ENCODE data around the gene LRFN4.

Gene LRFN4

DNA sequence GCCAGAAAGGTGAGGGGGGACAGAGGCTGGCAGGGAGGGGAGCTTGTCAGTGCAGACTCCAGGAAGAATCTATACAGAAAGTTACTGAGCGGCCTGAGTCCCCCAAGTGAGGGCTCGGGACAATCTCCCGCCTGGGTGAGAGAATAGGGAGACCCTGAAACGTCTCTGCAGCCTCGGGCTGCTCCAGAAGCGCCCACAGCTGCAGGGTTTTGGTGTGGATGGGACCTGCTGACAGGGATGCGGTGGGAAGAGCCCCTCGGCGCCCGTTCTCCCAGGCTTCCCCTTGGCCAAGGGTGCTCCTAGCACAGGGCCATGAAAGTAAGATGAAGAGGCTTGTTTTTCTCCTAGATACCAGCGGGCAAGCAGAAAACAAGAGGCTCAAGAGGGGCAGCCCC, 14.4 kb upstream of the LRFN4 start:
- H3K9me3 Mint-ChIP-seq = no peaks in the 10 kb centered on the region
- peak overlapping the region; percentile 98 for H3K4me3 Mint-ChIP-seq
- H3K36me3 Mint-ChIP-seq = peaks cover 2% of the 10 kb centered on the region
- H3K4me1 Mint-ChIP-seq = peaks cover 56% of the 10 kb centered on the region
- no peaks in the 10 kb centered on the region for H3K27me3 Mint-ChIP-seq
- H3K27ac Mint-ChIP-seq = peak overlapping the region; percentile 92

DNA sequence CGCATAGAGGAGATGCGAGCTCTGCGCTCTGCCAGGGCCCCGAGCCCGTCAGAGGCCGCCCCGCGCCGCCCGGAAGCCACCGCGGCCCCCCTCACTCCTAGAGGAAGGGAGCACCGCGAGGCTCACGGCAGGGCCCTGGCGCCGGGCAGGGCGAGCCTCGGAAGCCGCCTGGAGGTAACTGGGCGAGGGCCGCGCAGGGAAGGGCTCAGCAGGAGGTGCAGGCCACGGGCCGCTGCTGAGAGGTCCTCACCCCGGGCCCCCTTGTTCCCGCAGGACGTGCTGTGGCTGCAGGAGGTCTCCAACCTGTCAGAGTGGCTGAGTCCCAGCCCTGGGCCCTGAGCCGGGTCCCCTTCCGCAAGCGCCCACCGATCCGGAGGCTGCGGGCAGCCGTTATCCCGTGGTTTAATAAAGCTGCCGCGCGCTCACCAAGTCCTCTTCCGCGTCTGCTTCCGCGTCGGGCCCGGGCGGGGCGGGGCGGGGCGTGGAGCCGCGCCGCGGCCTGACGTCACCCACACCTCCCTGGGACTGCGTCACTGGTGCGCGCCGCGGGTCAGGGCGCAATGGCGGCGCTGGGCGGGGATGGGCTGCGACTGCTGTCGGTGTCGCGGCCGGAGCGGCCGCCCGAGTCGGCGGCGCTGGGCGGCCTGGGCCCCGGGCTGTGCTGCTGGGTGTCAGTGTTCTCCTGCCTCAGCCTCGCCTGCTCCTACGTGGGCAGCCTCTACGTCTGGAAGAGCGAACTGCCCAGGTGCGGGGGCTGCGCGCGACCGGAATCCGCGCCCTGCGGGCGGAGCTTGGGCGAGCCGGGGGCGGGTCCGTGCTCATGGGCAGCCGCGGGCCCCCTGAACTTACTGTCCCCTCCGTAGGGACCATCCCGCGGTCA, 13.7 kb upstream of the LRFN4 start, which contains the start of gene RCE1:
TSS of gene RCE1 (plus strand) at position 546 of the 880 bp plus-strand sequence. CDS start at position 561, 15 bp downstream.
- Mint-ChIP-seq H3K4me1 (peaks cover 52% of the 10 kb centered on the region), H3K27ac (peak within 1 kb of the TSS; percentile 97), H3K27me3 (no peaks in the 10 kb centered on the region), H3K9me3 (no peaks in the 10 kb centered on the region), H3K4me3 (peak within 1 kb of the TSS; percentile 98), H3K36me3 (peaks cover 2% of the 10 kb centered on the region)

DNA sequence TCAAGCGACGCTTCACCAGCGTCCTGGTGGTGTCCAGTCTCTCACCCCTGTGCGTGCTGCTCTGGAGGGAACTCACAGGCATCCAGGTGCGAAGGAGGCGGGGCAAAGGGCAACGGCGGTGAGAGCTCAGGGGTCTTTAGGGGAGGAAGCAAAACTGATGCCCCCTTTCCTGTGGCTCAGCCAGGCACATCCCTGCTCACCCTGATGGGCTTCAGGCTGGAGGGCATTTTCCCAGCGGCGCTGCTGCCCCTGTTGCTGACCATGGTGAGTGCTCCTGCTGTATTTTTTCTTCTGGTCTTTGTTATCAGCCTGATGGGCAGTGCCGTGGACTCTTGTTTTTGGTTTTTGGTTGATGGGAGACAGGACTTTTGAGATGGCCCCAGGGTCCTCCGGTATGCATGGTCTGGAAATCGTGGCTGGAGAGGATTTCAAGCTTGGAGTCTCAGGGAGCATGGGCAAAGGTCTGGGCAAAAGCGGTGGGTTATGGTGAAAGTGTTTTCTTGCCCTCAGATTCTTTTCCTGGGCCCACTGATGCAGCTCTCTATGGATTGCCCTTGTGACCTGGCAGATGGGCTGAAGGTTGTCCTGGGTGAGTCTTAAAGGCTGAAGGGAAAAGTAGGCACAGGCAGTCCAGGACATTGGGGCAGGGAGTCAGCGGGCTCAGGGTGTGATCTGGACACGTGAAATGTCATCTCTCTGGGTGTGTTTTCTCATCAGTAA, 12.9 kb upstream of the LRFN4 start:
- Mint-ChIP-seq H3K36me3 (peaks cover 2% of the 10 kb centered on the region), H3K4me3 (peak overlapping the region; percentile 98), H3K27me3 (no peaks in the 10 kb centered on the region), H3K27ac (peak overlapping the region; percentile 97), H3K4me1 (peaks cover 50% of the 10 kb centered on the region), H3K9me3 (no peaks in the 10 kb centered on the region)

DNA sequence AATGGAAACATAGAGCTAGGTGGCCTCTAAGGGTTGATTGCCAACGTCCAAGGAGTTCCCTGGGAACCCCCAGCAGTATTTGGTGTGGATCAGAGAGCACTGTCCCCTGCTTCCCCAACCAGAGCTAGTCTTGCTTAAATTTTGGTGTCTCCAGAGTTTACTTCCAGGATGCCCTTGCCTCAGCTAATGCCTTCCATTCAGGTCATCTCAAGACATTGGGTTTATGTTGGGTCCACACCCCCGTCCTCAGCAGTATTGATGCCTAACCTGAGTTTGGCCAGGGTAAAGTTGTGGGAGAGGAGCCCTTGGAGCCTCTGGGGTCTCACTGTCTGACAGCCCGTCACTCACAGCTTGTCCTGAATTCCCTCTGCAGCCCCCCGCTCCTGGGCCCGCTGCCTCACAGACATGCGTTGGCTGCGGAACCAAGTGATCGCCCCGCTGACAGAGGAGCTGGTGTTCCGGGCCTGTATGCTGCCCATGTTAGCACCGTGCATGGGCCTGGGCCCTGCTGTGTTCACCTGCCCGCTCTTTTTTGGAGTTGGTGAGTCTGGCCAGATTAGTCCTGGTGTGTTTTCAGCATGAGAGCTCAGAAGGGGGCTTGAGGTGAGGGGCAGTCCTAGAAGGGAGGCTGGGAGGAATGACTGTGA, 12.2 kb upstream of the LRFN4 start:
- Mint-ChIP-seq H3K4me1 (peaks cover 44% of the 10 kb centered on the region), H3K36me3 (peaks cover 2% of the 10 kb centered on the region), H3K4me3 (peak overlapping the region; percentile 98), H3K27me3 (no peaks in the 10 kb centered on the region), H3K9me3 (no peaks in the 10 kb centered on the region), H3K27ac (no peak overlapping the region)

DNA sequence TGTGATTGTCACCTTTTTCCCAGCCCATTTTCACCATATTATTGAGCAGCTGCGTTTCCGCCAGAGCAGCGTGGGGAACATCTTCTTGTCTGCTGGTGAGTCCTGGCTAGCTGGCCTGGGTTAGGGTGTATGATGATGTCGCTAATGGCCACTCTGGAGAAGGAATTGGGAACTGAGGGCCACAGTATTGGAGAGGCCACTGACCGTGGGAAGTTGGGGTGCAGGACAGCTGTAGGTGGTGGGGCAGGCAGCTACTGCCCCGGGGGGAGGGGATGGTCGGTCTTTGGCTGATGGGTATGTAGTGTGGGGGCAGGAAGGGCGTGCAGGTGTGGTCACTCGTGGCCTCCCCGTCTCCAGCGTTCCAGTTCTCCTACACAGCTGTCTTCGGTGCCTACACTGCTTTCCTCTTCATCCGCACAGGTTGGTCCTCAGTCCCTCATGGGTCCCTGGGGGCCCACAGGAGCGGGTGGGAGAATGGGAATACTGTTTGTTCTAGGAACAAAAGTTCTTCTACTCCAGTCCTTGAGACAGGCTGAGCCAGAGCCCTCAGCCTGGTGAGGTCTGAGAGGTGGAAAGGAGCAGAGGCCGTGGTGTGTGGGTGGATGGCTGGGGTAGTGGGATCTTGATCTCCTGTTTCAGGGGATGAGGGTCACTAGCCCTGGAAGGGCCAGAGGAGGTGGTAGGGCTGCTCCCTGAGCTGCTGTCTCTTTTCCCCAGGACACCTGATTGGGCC, 11.6 kb upstream of the LRFN4 start:
- Mint-ChIP-seq H3K9me3 (no peaks in the 10 kb centered on the region), H3K27ac (peak overlapping the region; percentile 46), H3K4me1 (peaks cover 38% of the 10 kb centered on the region)

DNA sequence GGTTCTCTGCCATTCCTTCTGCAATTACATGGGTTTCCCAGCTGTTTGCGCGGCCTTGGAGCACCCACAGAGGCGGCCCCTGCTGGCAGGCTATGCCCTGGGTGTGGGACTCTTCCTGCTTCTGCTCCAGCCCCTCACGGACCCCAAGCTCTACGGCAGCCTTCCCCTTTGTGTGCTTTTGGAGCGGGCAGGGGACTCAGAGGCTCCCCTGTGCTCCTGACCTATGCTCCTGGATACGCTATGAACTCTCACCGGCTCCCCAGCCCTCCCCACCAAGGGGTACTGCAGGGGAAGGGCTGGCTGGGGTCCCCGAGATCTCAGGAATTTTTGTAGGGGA, 11.0 kb upstream of the LRFN4 start:
- Mint-ChIP-seq H3K9me3 (no peaks in the 10 kb centered on the region), H3K4me3 (no peak overlapping the region), H3K27ac (no peak overlapping the region), H3K4me1 (peaks cover 32% of the 10 kb centered on the region), H3K27me3 (no peaks in the 10 kb centered on the region), H3K36me3 (peaks cover 2% of the 10 kb centered on the region)

More for the DNA sequence above, 11.6 kb upstream of the LRFN4 start:
- Mint-ChIP-seq H3K4me3 (peak overlapping the region; percentile 98), H3K27me3 (no peaks in the 10 kb centered on the region), H3K36me3 (peaks cover 2% of the 10 kb centered on the region)

DNA sequence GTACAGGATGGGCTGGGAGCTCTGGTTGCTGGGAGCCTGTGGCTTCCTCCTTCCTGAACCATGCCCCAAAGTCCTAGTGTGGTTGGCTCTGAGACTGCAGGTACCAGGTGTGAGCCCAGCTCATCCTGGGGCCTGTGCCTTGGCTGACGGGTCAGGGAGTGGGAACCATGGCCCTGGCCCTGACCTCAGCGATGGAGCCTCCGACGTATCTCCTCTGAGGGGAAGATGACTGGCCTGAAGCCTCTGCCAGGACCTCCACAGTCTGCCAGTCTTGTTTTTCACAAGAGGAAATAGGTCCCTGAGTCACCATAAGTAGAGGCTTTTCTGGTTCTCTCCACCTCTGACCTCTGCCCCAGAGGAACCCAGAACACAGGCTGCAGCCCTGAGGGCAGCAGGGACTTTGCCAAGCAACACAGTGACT, 10.2 kb upstream of the LRFN4 start:
- Mint-ChIP-seq H3K4me3 (no peak overlapping the region), H3K36me3 (peaks cover 2% of the 10 kb centered on the region), H3K27ac (no peak overlapping the region), H3K9me3 (no peaks in the 10 kb centered on the region), H3K27me3 (no peaks in the 10 kb centered on the region), H3K4me1 (peaks cover 24% of the 10 kb centered on the region)

DNA sequence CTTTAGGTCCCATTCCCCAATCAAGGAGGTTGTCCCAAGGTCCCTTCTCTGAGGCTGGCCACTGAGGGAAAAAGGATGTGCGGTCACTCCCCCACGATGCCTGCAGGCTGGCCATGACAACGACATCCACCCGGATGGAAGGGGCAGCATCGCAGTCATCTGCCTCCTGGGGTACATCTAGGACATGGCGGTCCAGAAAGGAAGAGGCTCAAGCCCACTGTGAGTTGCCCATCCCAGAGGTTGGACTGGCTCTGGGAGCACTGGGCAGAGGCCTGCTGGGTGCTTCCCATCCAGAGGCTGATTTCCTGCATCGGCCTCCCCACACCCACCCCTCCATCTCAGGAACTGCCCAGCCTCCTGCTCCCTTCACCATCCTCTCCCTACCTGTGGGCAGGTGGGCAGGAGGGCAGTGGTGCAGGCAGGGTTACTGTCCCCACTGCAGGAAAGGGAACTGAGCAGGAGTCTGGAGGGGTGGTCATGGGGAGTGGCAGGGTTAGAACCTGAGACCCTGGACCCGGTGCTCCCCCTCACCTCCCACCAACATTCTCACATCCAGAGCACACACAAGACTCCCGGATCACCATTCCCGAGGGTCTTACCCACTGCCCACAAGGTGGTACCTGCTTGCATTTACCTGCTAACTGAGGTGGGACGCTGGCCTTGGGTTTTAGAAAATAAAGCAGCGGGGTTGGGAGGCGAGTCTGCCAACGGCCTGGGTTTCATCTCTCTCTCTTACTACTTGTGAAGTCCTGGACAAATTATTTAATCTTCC, 9.2 kb upstream of the LRFN4 start:
- peaks cover 21% of the 10 kb centered on the region for H3K4me1 Mint-ChIP-seq
- H3K9me3 Mint-ChIP-seq = no peaks in the 10 kb centered on the region
- H3K36me3 Mint-ChIP-seq = no peaks in the 10 kb centered on the region
- no peak overlapping the region for H3K4me3 Mint-ChIP-seq
- H3K27ac Mint-ChIP-seq = no peak overlapping the region
- H3K27me3 Mint-ChIP-seq = no peaks in the 10 kb centered on the region

DNA sequence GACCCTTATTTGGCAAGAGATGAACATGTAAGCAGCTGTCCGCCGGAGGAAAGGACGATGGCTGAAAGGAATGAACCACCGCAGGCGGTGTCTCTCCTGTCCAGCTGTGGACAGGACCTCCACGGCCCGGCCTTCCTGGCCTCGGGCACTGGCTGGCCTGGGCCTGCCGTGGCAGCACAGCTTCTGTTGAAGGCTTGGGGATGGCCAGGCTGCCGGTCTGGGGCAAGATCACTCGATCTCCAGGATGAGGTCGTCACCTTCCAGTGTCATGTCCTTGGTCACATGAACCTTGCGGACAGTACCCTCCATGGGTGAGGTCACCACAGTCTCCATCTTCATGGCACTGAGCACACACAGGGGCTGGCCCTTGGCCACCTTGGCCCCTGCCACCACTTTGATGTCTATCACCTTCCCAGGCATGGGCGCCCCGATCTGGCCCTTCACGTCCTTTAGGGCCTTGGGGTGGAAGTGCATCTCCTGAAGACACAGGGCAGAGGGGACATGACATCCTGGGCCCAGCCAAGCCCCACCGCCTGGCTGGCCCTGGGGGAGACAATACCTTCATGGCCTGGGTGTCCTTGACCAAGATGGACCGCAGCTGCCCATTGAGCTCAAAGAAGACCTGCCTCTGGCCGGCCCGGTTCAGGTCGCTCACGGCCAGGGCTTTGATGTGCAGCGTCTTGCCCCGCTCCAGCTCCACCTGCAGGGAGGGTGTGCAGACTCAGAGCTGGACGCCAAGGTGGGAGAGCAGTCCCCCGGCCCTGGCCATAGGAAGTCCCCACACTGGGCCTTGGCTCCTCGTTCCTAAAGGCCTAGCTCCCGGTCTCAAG, 8.0 kb upstream of the LRFN4 start:
- Mint-ChIP-seq H3K27me3 (no peaks in the 10 kb centered on the region), H3K4me1 (peaks cover 19% of the 10 kb centered on the region), H3K4me3 (no peak overlapping the region), H3K27ac (peak overlapping the region; percentile 51), H3K9me3 (no peaks in the 10 kb centered on the region), H3K36me3 (no peaks in the 10 kb centered on the region)

DNA sequence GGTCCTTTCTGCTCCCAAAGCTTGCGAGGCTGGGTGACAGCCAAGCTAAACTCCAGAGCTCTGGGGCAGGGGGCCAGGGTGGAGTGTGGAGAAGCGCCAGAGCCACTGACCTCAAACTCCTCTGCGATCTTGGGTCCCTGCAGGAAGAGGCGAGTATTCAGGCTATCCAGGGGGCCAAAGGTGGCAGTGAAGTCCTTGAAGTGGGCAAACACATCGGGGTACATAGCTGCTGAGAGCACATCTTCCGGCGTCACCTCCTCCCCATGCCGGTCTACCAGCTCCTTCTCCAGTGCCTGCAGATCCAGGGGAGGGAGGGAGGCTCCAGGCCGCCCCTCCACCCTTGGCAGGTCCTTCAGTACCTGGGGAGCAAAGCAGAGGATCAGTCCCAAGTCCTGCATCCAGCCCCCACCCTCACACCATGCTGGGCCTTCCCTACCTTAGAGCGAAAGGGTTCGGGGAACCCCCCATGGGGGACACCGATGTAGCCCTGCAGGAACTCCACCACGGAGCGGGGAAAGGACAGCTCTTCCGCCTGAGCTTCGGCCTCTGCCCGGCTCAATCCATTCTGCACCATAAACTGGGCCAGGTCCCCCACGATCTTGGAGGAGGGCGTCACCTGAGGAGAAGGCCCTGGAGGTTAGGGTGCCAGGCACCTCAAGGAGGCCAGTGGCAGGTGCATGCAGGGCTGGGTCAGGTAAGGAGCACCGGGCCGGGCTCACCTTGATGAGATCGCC, 7.2 kb upstream of the LRFN4 start:
- Mint-ChIP-seq H3K4me1 (peaks cover 13% of the 10 kb centered on the region), H3K27ac (peak overlapping the region; percentile 51), H3K36me3 (no peaks in the 10 kb centered on the region), H3K4me3 (no peak overlapping the region), H3K9me3 (no peaks in the 10 kb centered on the region), H3K27me3 (no peaks in the 10 kb centered on the region)

DNA sequence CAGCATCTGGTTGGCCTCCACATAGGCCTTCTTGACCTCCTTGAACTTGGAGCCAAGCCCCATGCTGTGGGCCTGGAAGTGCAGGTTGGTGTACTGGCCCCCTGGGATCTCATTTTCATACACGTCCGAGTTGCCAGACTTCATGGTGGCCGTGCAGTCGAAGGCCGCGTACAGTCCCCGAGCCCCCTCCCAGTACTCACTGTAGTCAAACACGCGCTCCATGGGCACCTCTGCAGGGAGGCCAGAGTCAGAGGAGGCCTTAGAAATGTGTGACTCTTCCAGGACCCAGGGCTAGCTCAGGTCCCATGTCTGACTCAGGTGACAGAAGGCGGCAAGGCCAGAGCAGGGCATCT, 6.7 kb upstream of the LRFN4 start:
- Mint-ChIP-seq H3K36me3 (no peaks in the 10 kb centered on the region), H3K9me3 (no peaks in the 10 kb centered on the region), H3K4me3 (no peak overlapping the region), H3K27me3 (no peaks in the 10 kb centered on the region), H3K4me1 (peaks cover 7% of the 10 kb centered on the region), H3K27ac (no peak overlapping the region)

DNA sequence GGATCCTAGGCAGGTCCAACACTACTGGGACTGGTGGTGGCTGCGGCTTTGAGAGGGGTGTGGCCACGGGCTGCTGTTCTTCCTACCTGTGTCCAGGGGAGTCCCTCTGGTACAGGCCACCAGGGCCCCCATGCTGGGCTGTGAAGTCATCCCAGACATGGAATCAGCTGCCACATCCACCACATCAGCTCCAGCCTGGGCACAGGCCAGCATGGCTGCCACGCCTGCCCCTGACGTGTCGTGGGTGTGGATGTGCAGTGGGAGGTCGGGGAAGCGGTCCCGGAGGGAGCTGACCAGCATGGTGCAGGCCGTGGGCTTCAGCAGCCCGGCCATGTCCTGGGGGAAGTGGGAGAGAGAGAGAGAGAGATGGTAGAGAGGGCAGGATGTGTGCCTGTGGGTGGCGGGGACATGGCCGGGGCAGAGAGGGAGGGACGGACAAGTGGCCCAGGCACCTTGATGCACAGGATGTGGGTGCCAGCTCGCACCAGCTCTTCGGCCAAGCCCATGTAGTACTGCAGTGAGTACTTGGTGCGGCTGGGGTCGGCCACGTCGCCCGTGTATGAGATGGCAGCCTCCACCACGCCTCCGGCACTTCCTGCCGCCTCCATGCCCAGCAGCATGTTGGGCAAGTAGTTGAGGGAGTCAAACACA, 6.2 kb upstream of the LRFN4 start:
- H3K4me3 Mint-ChIP-seq = no peak overlapping the region
- no peaks in the 10 kb centered on the region for H3K9me3 Mint-ChIP-seq
- H3K36me3 Mint-ChIP-seq = no peaks in the 10 kb centered on the region
- no peak overlapping the region for H3K27ac Mint-ChIP-seq
- no peaks in the 10 kb centered on the region for H3K27me3 Mint-ChIP-seq
- H3K4me1 Mint-ChIP-seq = peaks cover 4% of the 10 kb centered on the region

DNA sequence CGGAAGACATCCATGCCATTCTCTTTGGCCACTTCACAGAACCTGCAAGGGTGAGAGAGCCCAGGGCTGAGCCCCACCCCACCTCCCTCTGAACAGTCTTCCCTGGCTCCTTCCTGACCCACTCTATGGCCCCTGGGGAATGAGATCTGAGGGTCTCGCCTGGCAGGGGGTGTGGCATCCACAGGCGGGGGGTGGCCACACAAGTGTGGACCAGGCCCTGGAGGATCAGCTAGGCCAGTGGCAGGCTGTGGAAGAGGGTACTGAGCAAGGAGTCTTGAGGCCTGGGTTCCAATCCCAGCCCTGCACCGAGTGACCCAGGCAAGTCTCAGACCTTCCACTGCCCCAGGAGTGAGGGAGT, 5.6 kb upstream of the LRFN4 start:
- Mint-ChIP-seq H3K36me3 (no peaks in the 10 kb centered on the region), H3K4me1 (peaks cover 4% of the 10 kb centered on the region), H3K27me3 (no peaks in the 10 kb centered on the region), H3K4me3 (no peak overlapping the region), H3K27ac (no peak overlapping the region), H3K9me3 (no peaks in the 10 kb centered on the region)
